GM18873 (cell line): ENCODE data around the gene PARD3B.

Source experiments
- ATAC-seq: cut with Tn5 transposase; IDR thresholded peaks from one replicate; pipeline ENCODE4 v1.9.1; 2021; ENCODE audit warnings: mild to moderate bottlenecking, moderate library complexity, moderate number of reproducible peaks; ENCODE audit not compliant: unreplicated experiment, low FRiP score

PARD3B gene

DNA sequence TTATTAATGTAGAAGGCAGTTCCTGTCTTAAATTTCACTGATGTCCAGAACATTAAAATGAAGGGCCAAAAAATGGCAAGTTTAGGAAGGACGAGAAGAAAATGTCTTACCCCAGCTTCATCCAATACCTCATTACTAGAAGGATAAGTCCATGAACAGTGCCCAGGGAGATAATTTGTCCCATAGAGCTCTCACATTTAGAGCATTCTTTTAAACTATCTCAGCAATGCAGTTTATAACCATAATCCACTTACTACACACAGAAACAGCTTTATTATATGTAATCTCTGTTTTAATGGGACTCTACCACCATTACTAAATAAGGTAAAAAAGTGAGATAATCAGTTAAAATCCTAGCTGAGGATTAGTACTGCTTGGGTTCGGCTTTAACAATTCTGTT lies 142.5 kb downstream of the PARD3B start:
- ATAC-seq: no peak

DNA sequence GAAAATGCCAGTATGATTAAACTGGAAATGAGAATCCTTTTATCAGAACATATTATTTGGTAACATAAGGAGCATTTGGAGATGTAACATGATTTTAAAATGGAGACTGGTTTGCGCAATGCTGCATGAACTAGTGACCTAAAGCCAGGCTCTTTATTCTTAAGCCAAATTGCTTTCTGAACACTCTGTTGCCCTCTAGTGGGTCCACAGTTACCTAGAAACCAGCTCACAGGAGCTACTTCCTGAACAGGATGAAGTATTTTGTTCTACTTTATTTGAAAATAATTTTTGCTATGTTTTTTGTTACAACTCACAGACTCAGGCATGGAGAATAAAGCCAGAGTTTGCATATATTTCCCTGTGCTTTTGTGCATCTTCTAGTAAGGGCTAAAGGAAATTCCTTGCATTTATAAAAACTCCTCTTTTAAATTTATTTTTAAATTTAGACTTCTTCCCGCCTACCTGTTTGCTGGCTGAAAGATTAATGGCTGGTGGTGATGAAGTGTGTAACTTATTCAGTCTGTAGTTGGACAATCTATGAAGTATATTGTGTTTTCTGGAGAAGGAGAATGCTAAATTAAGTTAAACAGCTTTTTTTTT lies 146.7 kb downstream of the PARD3B start:
- no peak for ATAC-seq

DNA sequence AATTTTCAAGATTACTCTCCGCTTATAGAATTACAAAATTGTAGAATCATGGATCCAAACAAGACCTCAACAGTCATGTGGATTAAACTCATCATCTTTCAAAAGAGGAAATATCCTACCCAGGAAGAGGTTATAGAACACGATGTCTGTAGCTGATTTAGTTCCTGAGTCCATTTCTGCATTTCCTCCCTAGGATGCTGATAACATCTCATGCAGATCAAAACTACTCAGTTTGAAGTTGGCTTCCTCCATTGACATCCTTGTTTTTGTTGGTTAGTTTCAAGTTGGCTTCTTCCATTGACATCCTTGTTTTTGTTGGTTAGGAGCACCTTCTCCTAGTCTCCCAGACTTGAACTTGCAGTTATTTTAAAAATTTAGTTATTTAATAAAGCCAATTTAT lies 147.5 kb downstream of the PARD3B start:
- no peak for ATAC-seq

DNA sequence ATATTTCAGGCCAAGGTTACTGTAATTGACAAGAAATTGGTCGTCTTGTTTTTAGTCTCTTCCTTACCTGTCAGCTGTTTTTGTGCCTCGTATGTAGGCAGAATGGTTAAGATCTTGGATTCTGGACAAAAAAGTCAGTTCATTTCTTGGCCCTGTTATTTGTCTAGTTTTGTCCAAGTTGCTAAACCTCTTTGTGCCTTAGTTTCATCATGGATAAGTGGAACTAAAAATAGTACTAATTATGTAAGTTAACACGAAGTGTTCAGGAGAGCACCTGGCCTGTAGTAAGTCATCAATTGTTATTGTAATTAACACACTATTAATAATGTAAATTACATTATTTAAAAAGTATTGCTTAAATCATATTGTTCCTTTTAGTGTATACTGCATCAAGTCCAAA lies 148.0 kb downstream of the PARD3B start:
- ATAC-seq: no peak

DNA sequence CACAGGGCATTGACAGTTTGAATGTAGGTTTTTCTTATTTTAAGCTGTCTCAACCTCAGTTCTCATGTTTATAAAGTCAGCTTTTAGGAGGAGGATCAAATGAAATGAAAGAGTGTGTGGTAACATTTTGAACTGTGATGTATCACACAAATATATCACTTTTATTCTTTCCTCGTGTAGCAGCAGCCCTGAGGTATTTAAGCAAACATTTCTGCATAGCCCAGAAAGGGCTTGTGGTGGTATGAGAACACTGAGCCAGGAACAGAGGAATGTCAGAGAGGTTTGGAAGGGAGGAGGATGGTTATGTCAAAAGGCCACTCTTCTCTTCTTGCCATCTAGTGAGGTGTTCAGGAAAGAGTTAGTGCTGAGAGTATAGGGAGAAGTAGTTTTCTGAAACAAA lies 150.2 kb downstream of the PARD3B start:
- no peak for ATAC-seq

DNA sequence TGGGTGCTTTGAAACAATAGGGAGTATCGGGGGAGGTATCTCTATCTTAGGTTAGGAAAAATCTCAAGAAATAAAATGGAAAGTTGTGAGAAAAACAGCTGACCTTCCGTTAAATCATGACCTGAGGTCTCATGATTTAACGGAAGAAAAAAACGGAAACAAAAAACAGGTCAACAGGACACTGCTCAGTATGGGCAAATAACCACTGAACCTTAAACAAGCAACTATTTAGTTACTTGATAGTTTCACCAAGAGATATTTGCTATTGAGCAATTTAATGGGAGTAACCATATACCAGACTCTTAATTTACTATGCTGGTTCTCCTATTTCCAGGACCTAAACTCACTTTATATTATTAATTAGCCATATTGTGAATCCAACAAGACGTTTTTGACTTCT lies 150.8 kb downstream of the PARD3B start:
- no peak for ATAC-seq

DNA sequence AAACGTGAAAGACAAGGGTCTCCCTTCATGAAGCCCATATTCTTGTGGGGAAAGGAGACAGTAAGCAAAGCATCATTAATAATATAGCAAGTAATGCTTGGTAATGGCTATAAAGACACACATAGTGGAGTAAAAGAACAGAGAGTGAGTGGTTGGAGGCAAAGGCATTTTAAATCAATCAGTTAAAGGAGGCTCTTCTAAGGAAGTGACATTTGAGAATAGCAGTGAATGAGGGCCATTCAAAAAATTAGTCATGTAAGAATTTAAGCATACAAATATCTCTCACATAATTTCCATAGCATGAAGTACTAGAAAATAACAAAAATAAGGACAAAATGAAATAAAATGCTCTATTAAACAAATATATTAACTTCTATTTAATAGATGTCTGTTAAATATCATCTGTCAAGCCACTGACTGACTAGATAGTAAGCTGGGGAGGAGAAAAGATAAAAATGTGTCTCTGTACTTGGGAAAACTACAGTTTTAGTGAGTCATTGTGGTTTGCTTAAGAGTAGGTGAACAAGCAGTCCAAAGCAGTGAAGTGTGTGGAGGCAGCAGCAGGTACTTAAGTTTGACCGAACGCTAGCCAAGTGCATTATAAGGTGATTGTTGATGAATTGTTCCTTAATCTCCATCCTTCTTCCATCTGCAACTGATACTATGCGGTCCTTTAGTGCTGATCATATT lies 160.1 kb downstream of the PARD3B start:
- ATAC-seq: no peak

DNA sequence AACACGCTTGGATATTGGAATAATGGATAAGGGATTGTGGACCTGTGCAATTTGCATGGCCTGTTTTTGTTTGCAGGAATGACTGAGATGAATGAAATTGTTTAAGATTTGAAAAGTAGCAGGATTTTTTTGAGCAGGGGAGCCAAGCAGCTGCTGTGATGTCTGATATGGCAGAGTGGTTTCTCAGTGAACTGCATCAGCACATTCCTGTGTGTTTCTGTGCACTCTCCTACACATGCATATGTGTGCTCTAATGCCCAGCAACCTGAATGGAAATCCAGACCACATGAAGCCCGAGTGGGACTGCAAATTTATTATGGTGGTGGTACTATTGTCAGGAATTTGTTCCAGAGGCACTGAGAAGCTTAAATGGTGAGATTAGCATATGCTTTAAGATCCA lies 161.7 kb downstream of the PARD3B start:
- no peak for ATAC-seq

DNA sequence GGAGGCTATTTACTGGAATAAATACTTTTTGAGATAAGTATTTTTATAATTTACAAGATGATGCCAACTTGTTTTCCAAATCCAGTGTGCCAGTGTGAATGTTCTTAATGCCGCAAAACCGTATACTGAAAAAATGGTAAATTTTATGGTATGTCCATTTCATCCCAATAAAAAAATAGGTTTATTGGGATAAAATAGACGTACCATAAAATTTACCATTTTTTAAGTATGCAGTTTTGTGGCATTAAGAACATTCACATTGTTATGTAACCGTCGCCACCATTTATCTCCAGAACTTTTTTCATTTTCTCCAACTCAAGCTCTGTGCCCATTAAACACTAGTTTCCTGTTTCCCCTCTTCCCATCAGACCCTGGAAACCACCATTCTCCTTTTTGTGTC lies 167.9 kb downstream of the PARD3B start:
- ATAC-seq: no peak

DNA sequence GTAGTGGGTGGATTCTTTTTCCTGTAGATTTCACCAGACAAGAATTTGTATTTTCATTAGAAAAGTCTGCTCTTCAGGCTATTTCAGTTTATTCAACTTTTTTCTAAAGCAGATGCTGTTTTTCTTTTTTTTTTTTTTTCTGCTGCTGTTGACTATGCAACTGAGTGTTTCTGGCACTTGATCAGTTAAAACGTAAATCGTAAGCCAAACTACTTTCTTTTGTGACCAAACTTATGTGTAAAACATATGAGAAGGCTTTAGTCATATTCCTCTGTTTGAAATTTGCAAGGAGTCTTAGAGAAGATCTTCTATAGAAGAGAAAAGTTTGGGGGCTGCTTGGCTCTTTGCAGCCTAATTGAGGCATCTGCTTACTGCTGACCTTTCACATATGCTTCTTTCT lies 170.1 kb downstream of the PARD3B start:
- ATAC-seq: no peak

DNA sequence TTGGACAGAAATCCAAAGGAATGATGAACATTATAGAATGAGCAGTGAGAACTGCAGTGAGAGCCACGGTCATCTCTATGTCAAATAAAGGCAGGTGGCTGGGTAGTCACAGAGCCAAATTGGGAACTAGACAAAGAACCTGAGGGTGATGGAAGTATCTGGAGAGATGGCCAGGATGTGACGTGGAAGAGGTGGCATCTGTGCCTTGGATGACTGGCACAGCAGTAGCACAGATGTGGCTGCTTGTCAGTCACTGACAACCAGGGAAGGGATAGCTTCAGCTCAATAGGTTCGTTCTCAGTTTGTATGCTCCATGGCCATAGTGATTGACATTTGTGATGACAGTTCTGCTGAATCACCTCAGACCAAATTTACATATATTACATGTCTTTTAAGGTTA lies 172.3 kb downstream of the PARD3B start:
- no peak for ATAC-seq

DNA sequence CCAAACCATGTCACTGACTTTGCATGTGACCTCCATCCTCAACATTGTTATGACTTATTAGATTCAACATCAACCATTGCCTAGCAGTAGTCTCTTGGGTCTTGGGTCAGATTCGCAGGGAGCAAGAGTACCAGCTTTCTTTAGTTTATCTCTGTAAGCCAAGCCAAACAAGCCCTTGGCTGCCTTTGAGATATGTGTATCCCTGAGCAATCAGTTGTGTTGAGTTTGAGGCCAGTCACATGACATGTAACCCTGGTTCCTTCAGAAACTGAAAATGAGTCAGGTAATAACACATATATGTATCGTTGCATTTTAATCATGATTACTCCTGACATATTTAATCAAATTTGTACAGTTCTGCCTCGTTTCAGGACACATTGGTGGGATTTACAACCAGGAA lies 173.3 kb downstream of the PARD3B start:
- ATAC-seq: no peak

DNA sequence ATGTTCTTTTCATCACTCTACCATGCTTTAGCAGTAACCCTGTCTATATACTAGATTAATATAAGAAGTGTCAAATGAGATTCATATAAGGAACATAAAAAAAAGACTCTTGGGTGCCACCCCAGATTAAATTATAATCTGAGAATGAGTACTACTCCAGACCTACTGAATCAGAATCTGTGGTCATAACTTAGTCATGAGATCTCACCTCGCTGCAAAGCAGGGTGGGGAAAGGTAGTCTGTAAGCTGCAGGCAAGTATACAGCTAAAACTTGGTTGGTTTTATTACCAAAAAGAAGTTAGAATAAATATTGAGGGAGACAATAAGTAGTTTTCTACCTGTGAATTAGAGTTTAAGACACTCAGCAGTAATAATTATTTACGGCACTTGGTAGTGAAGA lies 175.6 kb downstream of the PARD3B start:
- no peak for ATAC-seq

DNA sequence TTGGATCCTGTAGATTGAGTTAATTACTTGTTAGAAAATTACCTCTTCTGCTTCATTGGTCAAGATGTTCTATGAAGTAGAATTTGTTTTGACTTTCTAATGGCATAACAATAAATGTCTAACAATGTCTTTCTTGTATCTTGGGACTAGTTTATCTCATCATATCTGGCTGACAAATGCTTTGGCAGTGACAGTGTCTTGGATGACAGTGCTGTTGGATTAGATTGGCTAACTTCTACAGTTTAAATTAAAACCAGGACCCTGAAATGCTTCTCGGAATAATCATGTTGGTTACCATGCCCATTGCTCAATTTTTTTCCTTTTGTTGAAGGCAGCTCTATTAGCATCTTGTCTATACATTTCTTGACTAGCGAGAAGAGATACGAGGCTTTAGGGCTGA lies 176.9 kb downstream of the PARD3B start:
- no peak for ATAC-seq

DNA sequence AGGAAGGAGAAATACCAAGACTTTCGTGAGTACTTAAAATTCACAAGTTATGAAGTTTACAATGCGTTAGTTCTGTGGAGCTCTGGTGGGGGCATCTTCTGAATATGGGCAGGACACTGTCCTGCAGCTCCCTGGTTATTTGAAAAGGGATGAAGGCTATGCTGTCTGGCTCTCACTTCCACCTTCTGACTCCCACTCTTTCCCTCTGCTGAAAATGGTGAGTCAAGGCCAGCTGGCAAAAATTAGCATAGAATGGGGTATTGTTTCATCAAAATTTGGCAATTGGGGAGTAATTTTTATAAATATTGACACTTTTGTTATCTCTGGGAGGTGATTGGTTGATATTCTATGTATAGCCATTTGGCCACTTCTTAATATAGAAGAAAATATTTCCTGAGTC lies 177.4 kb downstream of the PARD3B start:
- no peak for ATAC-seq

DNA sequence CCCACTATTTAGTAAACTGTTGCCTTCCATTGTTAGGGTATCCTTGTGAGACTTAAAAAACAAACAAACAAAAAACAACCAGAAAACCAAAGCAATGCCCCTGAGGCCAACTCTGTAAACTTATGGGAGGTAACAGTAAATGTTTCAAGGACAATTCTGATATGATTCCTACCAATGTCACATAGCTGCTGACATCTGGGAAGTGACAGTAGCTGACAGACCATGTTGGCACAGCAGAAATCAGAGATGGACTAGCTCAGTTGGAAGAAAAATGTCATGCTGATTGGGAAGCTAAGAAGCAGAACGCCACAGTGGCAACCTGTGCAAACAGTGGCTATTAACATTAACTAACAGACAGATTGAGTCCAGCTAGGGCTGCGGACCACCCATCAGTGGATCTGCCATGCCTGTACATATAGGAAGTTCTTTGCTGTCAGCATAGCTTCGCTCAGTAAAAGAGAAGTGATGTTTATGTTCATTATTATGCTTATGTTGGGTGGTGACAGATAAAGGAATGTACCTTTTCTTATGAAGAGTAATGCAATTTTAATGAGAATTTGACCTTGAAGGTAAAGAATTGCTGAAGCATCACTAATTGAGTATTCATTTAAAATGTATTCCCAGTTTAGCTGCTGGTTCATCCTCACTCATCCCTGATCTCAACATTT lies 180.6 kb downstream of the PARD3B start:
- no peak for ATAC-seq

DNA sequence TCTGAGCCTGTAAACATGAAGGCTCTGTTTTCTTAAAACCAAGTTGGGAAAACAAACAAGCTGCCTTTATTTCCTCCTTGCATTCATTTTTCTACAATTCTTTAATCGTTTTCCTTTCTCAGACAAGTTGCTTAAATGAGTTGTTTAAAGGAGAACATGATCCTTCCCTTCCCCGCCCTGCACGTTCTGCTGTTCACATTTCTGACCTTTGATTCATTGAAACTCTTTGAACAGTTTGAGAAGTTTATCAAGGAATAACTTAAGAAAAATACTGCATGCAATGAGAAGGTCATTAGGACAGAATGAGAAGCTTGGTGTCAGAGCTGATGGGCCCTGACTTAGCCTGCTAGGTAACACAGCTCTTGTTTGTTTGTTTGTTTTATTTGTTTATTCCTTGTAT lies 181.6 kb downstream of the PARD3B start:
- no peak for ATAC-seq

DNA sequence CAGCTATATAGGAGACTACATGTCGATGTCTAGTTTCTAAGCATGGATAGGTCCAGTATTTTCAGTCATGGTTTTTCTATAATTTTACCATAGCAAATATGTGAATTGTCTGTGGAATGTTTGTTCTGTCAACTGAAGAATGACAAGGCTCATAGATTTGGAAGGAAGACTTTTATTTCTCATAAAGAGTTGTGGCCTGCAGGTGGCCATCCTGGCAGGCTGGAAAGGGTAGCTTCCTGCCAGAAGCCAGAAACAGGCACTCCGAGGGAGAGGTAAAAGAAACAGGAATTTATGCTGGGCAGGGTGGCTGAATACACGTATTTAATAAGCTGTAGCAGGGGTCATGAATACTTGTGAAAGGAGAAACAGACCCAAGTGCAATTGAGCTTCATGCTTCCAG lies 182.1 kb downstream of the PARD3B start:
- no peak for ATAC-seq

DNA sequence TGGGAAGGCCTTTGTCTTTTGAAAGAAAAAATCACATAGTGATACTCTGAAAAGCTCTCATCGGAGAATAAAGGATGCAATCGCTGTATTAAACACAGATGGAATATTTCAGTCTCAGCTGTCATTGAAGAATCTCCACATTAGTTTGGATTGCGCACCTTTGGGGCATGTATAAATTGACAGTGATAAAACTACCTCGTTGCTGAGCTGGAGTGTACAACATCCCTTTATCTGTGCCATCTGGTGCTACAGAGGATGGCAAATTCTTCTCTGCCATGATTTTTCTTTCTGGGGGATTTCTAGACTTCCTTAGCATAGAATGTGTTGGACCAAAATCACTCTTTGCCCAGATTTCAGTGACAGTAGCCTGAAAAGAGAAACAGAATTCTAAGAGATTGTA lies 185.3 kb downstream of the PARD3B start:
- no peak for ATAC-seq

DNA sequence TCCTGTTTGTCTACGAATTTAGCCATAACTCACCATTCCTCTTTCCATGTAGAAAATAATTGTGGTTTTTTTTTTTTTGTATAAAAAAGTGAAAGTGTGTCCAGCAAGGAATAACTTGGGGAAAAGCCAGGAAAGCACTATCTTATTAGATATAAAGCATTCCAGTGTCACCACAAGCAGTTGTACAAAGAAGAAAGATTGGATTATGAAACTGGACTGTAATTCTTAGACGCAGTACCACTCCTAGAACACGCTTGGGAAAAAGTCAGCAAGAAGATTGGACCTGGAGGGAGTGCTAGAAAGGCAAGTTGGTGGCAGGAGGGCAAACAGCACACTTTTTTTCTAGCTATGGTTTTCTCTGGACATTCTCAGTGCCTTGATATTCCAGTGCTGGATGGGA lies 186.7 kb downstream of the PARD3B start:
- ATAC-seq: no peak

DNA sequence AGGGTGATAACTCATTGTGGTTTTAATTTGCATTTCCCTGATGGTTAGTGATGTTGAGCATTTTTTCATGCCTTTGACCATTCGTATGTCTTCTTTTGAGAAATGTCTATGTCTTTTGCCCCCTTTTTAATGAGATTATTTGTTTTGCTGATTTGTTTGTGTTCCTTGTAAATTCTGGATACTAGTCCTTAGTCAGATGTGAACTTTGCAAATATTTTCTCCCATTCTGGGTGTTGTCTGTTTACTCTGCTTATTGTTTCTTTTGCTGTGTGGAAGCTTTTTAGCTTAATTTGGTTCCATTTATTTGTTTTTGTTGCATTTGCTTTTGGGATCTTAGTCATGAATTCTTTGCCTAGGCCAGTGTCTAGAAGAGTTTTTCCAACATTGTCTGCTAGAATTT lies 192.0 kb downstream of the PARD3B start:
- no peak for ATAC-seq

DNA sequence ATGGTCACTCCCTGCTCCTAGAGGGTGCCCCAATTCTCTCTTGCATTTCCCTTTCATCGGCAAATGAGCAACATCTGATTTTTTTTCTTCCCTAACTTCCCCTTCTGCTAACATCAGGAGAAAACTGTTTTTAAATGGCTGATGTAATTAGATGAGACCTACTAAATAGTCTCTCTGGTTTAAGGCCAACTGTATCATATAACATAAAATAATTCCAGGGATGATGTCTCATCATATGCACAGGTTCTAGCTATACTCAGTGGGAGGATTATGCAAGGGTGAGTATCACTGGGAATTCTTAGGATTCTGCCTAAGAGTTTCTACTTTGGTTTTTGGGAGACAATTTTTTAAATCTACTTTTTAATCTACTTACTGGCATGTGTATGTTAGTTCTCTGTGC lies 193.4 kb downstream of the PARD3B start:
- no peak for ATAC-seq
